SK-N-SH (cell line): ENCODE results near the gene LRP1. TPM values are rescaled to one million over a fixed set of nuclear protein-coding genes. Genes with fewer than 3 reads are reported as not detected.
A peak's percentile ranks its signal among the peaks of the same experiment; 100 is the strongest.

Experiments
- CTCF ChIA-PET: fragments of 300-600, 350-600 bp; formaldehyde crosslinking; extraction: SDS; loops from one replicate; lab custom pipeline; 2021; lab: Yijun Ruan, JAX
- POLR2A ChIA-PET: fragments of 350-600 bp; sonication (Branson Sonifier 250); formaldehyde crosslinking; extraction: SDS; loops from one replicate; lab custom pipeline; 2020; ENCODE audit warnings: antibody characterized with exemption, inconsistent platforms; lab: Yijun Ruan, JAX
- DNase-seq: peaks from one replicate; pipeline ENCODE4 v3.0.0; 2012
- H2AFZ ChIP-seq: fragments of 200-600 bp; sonication (generic); 2 replicates; pipeline ENCODE4 v1.8.1; 2016; ENCODE audit warnings: antibody characterized with exemption, mild to moderate bottlenecking, low read depth
- H3F3A ChIP-seq: fragments of 200-600 bp; sonication (generic); replicated peaks from 2 replicates; pipeline ENCODE3; 2016; ENCODE audit warnings: antibody characterized with exemption, mild to moderate bottlenecking; ENCODE audit not compliant: insufficient read depth
- H3K27ac ChIP-seq, 2 experiments: fragments of 200-500 bp in 1 of 2; fragments of 200-600 bp in 1 of 2; sonication (Bioruptor generic) in 1 of 2; sonication (generic), shearing (Covaris generic) in 1 of 2; 2 replicates each; pipeline versions ENCODE4 v1.5.1 to v1.6.1; 2014 to 2016; ENCODE audit warnings: low read depth in 2 of 2, inconsistent platforms in 1 of 2, low read length in 1 of 2, mild to moderate bottlenecking in 1 of 2, mixed read lengths in 1 of 2
- H3K27me3 ChIP-seq: fragments of 200-600 bp; sonication (generic), shearing (Covaris generic); 2 replicates; pipeline ENCODE4 v1.6.1; 2016; ENCODE audit warnings: mixed run types; ENCODE audit not compliant: insufficient read depth
- H3K36me3 ChIP-seq, 2 experiments: fragments of 200-500 bp in 1 of 2; fragments of 200-600 bp in 1 of 2; sonication (Bioruptor generic) in 1 of 2; sonication (generic) in 1 of 2; replicated peaks in 1 of 2; 2 replicates each; pipeline versions ENCODE3 to v1.5.1; 2014 to 2016; ENCODE audit warnings: low read length in 1 of 2, mild to moderate bottlenecking in 1 of 2; ENCODE audit not compliant: insufficient read depth in 2 of 2, control insufficient read depth in 1 of 2
- H3K4me1 ChIP-seq, 2 experiments: fragments of 200-500 bp in 1 of 2; fragments of 200-600 bp in 1 of 2; sonication (Bioruptor generic) in 1 of 2; sonication (generic), shearing (Covaris generic) in 1 of 2; 2 replicates each; pipeline versions ENCODE4 v1.5.1 to v1.6.1; 2014 to 2016; ENCODE audit warnings: low read depth in 1 of 2, low read length in 1 of 2, mixed run types in 1 of 2; ENCODE audit not compliant: insufficient read depth in 2 of 2, control insufficient read depth in 1 of 2
- H3K4me2 ChIP-seq: fragments of 200-600 bp; sonication (generic), shearing (Covaris generic); 2 replicates; pipeline ENCODE4 v1.6.1; 2017; ENCODE audit warnings: mixed run types
- H3K4me3 ChIP-seq, 2 experiments: fragments of 200-500 bp in 1 of 2; fragments of 200-600 bp in 1 of 2; sonication (Bioruptor generic) in 1 of 2; sonication (generic), shearing (Covaris generic) in 1 of 2; 2 replicates each; pipeline versions ENCODE4 v1.5.1 to v1.8.1; 2014 to 2016; ENCODE audit warnings: low read depth in 2 of 2, inconsistent platforms in 1 of 2, low read length in 1 of 2, mild to moderate bottlenecking in 1 of 2, mixed read lengths in 1 of 2, moderate library complexity in 1 of 2
- H3K79me2 ChIP-seq: fragments of 200-600 bp; sonication (generic); 2 replicates; pipeline ENCODE4 v1.8.1; 2017; ENCODE audit warnings: mild to moderate bottlenecking; ENCODE audit not compliant: insufficient read depth
- H3K9ac ChIP-seq: fragments of 200-600 bp; sonication (generic); 2 replicates; pipeline ENCODE4 v1.6.1; 2017; ENCODE audit warnings: mixed run types
- H3K9me2 ChIP-seq: fragments of 200-600 bp; sonication (generic); 2 replicates; pipeline ENCODE4 v1.6.1; 2017; ENCODE audit warnings: mixed run types
- H3K9me3 ChIP-seq: fragments of 200-600 bp; sonication (generic); 2 replicates; pipeline ENCODE4 v1.6.1; 2017; ENCODE audit warnings: mixed run types, mild to moderate bottlenecking, moderate library complexity
- H4K20me1 ChIP-seq: fragments of 200-600 bp; sonication (generic); 2 replicates; pipeline ENCODE4 v1.6.1; 2017; ENCODE audit warnings: mild to moderate bottlenecking, mixed run types; ENCODE audit not compliant: insufficient read depth
- CHD2 ChIP-seq: fragments of 150-350 bp; IDR thresholded peaks from 2 replicates; pipeline ENCODE4 v1.6.1; 2018; ENCODE audit warnings: low read length; ENCODE audit not compliant: partially characterized antibody
- ELF1 ChIP-seq: IDR thresholded peaks from 2 replicates; pipeline ENCODE4 v1.4.0; 2012
- EP300 ChIP-seq, 2 experiments: IDR thresholded peaks; 2 replicates each; pipeline versions ENCODE4 v1.4.0 to v1.6.1; 2012; ENCODE audit warnings: borderline replicate concordance in 1 of 2, low read depth in 1 of 2, low read length in 1 of 2
- GABPA ChIP-seq: IDR thresholded peaks from 2 replicates; pipeline ENCODE4 v1.4.0; 2012; ENCODE audit warnings: low read depth, mild to moderate bottlenecking
- GATA2 ChIP-seq: sonication (generic); formaldehyde crosslinking; IDR thresholded peaks from 2 replicates; pipeline ENCODE4 v1.5.0; 2020; ENCODE audit warnings: mild to moderate bottlenecking, missing genetic modification reagents
- JUND ChIP-seq: IDR thresholded peaks from 2 replicates; pipeline ENCODE4 v1.4.0; 2012
- MEF2A ChIP-seq: IDR thresholded peaks from 2 replicates; pipeline ENCODE4 v1.4.0; 2012; ENCODE audit warnings: low read depth, borderline replicate concordance
- NFIC ChIP-seq: IDR thresholded peaks from 2 replicates; pipeline ENCODE4 v1.4.0; 2012; ENCODE audit warnings: borderline replicate concordance
- PBX3 ChIP-seq: IDR thresholded peaks from 2 replicates; pipeline ENCODE4; 2012
- RCOR1 ChIP-seq: fragments of 150-350 bp; IDR thresholded peaks from 2 replicates; pipeline ENCODE4 v1.6.1; 2017; ENCODE audit warnings: antibody characterized with exemption, low read length
- RFX5 ChIP-seq: IDR thresholded peaks from 2 replicates; pipeline ENCODE4 v1.6.1; 2012; ENCODE audit warnings: mild to moderate bottlenecking, improper control_type of control experiment, low read length
- RXRA ChIP-seq: IDR thresholded peaks from 2 replicates; pipeline ENCODE4 v1.4.0; 2012; ENCODE audit warnings: low read depth, mild to moderate bottlenecking, borderline replicate concordance
- SIN3A ChIP-seq: IDR thresholded peaks from 2 replicates; pipeline ENCODE4 v1.6.1; 2012; ENCODE audit warnings: low read depth, mild to moderate bottlenecking, low read length, moderate library complexity, borderline replicate concordance
- SMC3 ChIP-seq: IDR thresholded peaks from 2 replicates; pipeline ENCODE4 v1.6.1; 2012; ENCODE audit warnings: low read depth, low read length, improper control_type of control experiment
- TCF12 ChIP-seq: IDR thresholded peaks from 2 replicates; pipeline ENCODE4 v1.4.0; 2012
- TEAD4 ChIP-seq: IDR thresholded peaks from 2 replicates; pipeline ENCODE4 v1.4.0; 2012; ENCODE audit warnings: mild to moderate bottlenecking, borderline replicate concordance; ENCODE audit not compliant: insufficient read depth
- YY1 ChIP-seq: IDR thresholded peaks from 2 replicates; pipeline ENCODE4 v1.4.0; 2012; ENCODE audit warnings: low read depth, mild to moderate bottlenecking
- WGBS: methylation state at CpG from one replicate; pipeline ENCODE4 v1.1.6; 2017; ENCODE audit warnings: low lambda C conversion rate; 5-methylcytosine and 5-hydroxymethylcytosine counted together
- polyA plus RNA-seq, 3 experiments: library from polyadenylated mRNA; depleted of rRNA; stranded (reverse); fragments of >200 nt; gene quantifications; 2 replicates each; pipeline ENCODE4 v1.2.3, GENCODE V29; 2012
- TF ChIP-seq, protein P1 (sequence below): IDR thresholded peaks from 2 replicates; pipeline ENCODE4 v1.4.0; 2012; ENCODE audit warnings: low read depth, borderline replicate concordance
- TF ChIP-seq, protein P2 (sequence below): IDR thresholded peaks from 2 replicates; pipeline ENCODE4 v1.4.0; 2012; ENCODE audit warnings: low read depth, borderline replicate concordance

LRP1 gene
- polyA plus RNA-seq, 1 of the 3 experiments (the other 2 are of a cell fraction) = 55.0 TPM

DNA sequence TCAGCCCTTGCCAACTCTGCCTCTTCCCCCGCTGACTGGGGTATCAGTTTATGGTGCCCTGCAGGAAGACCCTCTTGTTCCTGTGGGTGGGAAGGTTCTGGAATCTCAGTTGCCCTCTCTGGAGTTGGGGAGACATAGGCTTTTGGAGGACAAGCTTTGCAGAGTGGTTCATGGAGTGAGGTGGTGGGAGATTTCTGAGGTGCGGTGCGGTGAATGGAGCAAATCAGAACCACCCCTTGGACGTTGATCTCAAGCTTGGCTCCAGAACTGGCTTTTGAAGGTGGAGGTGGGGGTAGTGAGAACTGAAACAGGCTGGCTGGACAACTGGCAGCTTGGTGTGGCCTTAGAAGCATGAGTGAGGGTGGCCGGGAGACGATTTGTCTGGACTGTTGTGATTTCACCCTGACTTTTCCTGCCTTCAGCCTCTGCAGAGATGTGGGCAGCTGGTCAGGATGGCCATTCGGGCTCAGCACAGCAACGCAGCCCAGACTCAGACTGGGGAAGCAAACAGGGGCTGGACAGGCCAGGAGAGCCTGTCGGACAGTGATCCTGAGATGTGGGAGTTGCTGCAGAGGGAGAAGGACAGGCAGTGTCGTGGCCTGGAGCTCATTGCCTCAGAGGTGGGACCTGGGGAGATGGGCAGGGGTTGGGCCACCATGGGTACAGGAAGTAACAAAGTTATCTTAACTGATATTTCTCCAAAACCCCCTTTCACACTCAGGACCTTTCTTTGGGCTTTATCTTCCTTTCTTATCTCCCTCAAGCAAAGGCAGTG is 102.3 kb downstream of the LRP1 start:
- Histone ChIP-seq H4K20me1 (no peaks in the 10 kb centered on the region), H3K9me3 (no peaks in the 10 kb centered on the region), H3K4me2 (peak overlapping the region; percentile 98), H2AFZ (no peak overlapping the region), H3K36me3 (peaks cover 22 to 37% of the 10 kb centered on the region in 2 experiments), H3K27ac (peak overlapping the region; percentile 75 to 87), H3K27me3 (no peaks in the 10 kb centered on the region), H3K4me3 (peak overlapping the region; percentile 88 to 94), H3K4me1 (peaks cover 0 to 31% of the 10 kb centered on the region in 2 experiments; a peak in 1 of 4 replicates), H3K9me2 (no peaks in the 10 kb centered on the region), H3F3A (no peaks in the 10 kb centered on the region), H3K9ac (peak overlapping the region; percentile 96), H3K79me2 (peaks cover 28% of the 10 kb centered on the region)
- CTCF ChIA-PET = interaction anchor here (0.9 to 31.5 kb wide), 7 partner anchors 10 to 232 kb away, joined by 3 to 937 read pairs (median 6); partner anchors contain the start of gene NXPH4
- TF ChIP-seq NFIC = no peak
- no peak for TF ChIP-seq RFX5
- TF ChIP-seq EP300 (IDR thresholded peaks at IDR 0.05; ENCODE audit: borderline replicate concordance in 1 of 2, low read depth in 1 of 2, low read length in 1 of 2) = no peak
- POLR2A ChIA-PET = interaction anchor here (1.2 to 2.6 kb wide), 3 partner anchors 10 to 289 kb away, joined by 3 to 43 read pairs (median 9); no protein-coding TSS in a partner anchor
- no peak for DNase-seq
- 68% methylated on average over 8 of the region's 10 CpGs for WGBS

- H3K9me3 ChIP-seq = no peaks in the 10 kb centered on the region
- H3F3A ChIP-seq = no peaks in the 10 kb centered on the region
- peaks cover 22 to 37% of the 10 kb centered on the region in 2 experiments for H3K36me3 ChIP-seq
- no peak for DNase-seq
- no peaks in the 10 kb centered on the region for H3K27me3 ChIP-seq
- H3K4me3 ChIP-seq = peak overlapping the region; percentile 88 to 94; a peak in 3 of 4 replicates
- no peak overlapping the region for H2AFZ ChIP-seq
- ChIA-PET POLR2A (interaction anchor here (2.6 kb wide), 1 partner anchor 9 kb away, joined by 43 read pairs; no protein-coding TSS in a partner anchor), CTCF (interaction anchor here (1.7 to 31.5 kb wide), 4 partner anchors 9 to 231 kb away, joined by 5 to 937 read pairs (median 140); partner anchors contain the start of gene NXPH4)
- H3K4me2 ChIP-seq = peak overlapping the region; percentile 98
- no peaks in the 10 kb centered on the region for H3K9me2 ChIP-seq
- no peak overlapping the region for H3K27ac ChIP-seq
- H3K4me1 ChIP-seq = peaks cover 0 to 31% of the 10 kb centered on the region in 2 experiments; a peak in 1 of 4 replicates
- 98% methylated on average over 9 of the region's 13 CpGs for WGBS
- no peak for TF ChIP-seq NFIC
- TF ChIP-seq YY1 = no peak
- no peak for TF ChIP-seq SIN3A
- no peak for TF ChIP-seq ELF1
- no peak for TF ChIP-seq CHD2
- no peak for TF ChIP-seq JUND
- TF ChIP-seq, protein P1, sequence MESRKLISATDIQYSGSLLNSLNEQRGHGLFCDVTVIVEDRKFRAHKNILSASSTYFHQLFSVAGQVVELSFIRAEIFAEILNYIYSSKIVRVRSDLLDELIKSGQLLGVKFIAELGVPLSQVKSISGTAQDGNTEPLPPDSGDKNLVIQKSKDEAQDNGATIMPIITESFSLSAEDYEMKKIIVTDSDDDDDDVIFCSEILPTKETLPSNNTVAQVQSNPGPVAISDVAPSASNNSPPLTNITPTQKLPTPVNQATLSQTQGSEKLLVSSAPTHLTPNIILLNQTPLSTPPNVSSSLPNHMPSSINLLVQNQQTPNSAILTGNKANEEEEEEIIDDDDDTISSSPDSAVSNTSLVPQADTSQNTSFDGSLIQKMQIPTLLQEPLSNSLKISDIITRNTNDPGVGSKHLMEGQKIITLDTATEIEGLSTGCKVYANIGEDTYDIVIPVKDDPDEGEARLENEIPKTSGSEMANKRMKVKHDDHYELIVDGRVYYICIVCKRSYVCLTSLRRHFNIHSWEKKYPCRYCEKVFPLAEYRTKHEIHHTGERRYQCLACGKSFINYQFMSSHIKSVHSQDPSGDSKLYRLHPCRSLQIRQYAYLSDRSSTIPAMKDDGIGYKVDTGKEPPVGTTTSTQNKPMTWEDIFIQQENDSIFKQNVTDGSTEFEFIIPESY = no peak
- no peak for TF ChIP-seq TEAD4
- TF ChIP-seq, protein P2, sequence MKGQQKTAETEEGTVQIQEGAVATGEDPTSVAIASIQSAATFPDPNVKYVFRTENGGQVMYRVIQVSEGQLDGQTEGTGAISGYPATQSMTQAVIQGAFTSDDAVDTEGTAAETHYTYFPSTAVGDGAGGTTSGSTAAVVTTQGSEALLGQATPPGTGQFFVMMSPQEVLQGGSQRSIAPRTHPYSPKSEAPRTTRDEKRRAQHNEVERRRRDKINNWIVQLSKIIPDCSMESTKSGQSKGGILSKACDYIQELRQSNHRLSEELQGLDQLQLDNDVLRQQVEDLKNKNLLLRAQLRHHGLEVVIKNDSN = no peak
- no peak for TF ChIP-seq RXRA
- no peak for TF ChIP-seq GATA2 (CRISPR knock-in tag)
- no peak for TF ChIP-seq MEF2A
- TF ChIP-seq PBX3 = no peak
- TF ChIP-seq TCF12 = no peak
- TF ChIP-seq RCOR1 = no peak
- TF ChIP-seq SMC3 = no peak
- TF ChIP-seq GABPA = no peak
- no peaks in the 10 kb centered on the region for H4K20me1 ChIP-seq
- peaks cover 28% of the 10 kb centered on the region for H3K79me2 ChIP-seq
- peak overlapping the region; percentile 96; the same call in 1 of the 2 replicates for H3K9ac ChIP-seq
These were observed 103.2 kb downstream of the LRP1 start for GRCh38 chr12:57231276-57232021.
